ENCODE measurements around the gene CRB2. TPM values are rescaled to one million over a fixed set of nuclear protein-coding genes. Genes with fewer than 3 reads are reported as not detected.
"Not testable (repeated sequence)": the region's sequence is repeated elsewhere in the genome, so short reads cannot be mapped to it uniquely, and the experiment has no call there.

The CRB2 gene
- total RNA-seq, 1 donor from 2014 or later, result not detected

DNA sequence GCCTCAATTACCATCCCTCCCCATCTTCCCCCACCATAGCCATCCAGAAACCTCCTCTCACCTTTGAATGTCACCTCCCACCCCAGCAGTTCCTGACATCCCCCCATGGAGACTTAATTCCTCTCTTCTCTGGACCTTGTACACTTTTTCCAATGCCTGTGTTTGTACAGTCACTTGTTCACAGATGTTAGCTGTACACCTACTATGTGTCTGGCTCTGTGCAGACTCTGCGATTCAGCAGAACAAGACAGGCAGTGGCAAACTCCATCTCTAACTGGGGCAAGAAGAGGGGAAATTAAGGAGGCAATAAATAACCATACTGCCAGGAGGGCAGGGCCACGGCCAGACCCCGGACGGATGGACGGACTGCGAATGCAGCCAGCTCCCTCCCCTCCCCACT is 29.8 kb upstream of the CRB2 start:
- DNase-seq (no peak), ATAC-seq (ENCODE audit: poor library complexity) (no peak)
- intact Hi-C loops (cut with DNase I), result no loop called here

DNA sequence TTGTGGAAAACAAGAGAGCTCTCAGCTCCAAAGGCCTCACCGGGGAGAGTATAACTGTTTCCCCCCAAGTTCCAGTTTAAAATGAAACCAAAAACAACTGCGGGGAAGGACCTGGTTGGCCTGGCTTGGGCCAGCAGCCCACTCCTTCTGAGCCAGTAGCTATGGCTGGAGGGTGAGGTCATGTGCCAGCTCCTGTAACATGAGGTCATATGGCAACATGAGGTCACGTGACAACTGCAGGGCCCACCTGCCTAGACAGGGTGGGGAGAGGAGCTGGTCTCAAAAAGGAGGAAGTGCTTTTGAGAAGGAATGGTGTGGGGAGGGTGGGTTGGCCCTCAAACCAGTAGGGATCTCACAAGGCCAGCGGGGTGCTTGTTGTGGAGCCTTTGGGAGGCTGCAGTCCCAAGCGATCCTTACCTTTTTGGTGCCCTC is 29.3 kb upstream of the CRB2 start:
- DNase-seq, result no peak
- no peak for ATAC-seq (ENCODE audit: poor library complexity)

DNA sequence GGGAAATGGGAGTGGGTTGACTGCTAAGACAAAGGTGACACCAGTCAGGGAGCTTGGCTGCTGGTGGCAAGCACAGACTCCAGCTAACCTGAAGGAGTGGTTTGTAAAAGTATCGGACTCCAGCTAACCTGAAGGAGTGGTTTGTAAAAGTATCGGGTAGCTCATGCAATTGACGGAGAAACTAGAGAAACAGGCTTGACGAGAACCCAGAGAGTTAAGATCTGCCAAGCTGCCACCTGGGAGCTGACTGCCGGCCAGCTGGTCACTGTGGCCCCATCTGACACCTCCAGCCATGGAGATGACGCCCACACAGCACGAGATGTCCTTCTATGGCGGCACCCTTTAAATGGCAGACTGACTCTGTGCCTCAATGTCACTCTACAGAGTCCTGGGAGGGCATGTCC is 28.3 kb upstream of the CRB2 start:
- intact Hi-C loops (cut with DNase I), result no loop called here
- DNase-seq (no peak), ATAC-seq (ENCODE audit: poor library complexity) (no peak)

More for the DNA sequence above, 29.3 kb upstream of the CRB2 start:
- intact Hi-C loops (cut with DNase I), result no loop called here

DNA sequence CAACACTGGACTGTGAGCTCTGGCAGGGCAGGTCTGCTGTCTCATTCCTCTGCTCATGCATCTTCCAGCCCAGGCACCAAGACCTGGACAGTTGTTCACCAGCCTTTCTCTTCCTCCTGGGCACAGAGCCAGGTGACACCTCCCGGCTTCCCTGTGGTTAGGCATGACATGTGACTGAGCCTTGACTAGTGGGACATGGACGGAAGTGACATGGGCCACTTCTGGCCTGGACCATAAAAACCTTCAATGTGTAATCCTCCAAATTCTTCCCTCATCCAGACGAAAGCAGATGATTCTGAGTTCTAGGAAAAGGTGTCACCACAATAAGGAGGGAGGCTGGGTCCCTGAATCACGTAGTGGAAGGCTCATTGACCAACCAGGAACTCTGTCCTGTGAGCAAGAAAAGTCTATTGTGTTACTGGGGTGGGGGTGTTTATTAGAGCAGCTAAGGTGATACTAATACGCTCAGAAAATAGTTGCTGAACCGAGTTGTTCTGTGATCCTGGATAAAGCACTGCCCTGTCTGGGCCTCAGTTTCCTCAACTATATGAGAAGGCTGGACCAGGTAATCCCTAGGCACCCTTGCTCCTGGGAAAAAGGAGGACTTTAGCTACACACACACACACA is 26.6 kb upstream of the CRB2 start:
- ATAC-seq (ENCODE audit: poor library complexity), result no peak
- no peak for DNase-seq

DNA sequence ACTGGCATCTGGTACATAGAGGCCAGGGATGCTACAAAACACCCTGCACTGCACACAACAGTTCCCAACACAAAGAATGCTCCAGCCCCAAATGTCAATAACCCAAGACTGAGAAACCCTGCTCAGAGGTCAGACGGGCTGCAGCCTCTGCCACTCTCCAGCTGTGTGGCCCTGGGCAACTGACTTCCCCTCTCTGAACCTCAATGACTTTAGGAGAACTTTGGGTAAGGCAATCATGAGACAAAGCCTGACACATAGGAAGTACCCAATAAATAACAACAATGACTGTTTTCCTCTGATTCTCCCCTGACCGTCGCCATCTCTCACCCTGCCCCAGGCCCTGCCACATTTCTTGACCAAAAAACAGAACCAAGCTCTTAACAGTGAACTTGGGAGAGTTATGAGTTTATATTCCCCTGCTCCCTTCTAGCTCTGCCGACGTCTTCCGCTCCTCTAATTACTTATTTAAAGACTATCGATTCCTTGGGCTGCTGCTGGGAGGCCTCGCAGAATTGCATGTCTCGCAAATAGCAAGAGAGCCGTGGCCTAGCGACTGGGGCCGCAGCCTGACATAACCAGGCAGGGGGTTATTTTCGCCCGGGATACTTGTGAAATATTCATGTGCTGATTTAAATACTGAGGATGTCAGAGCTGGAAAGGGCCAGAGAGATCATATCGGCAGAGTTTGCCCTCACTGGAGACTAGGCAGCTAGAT is 24.5 kb upstream of the CRB2 start:
- no peak for ATAC-seq (ENCODE audit: poor library complexity)
- DNase-seq, result no peak
- intact Hi-C loops (cut with DNase I), result no loop called here

More for the DNA sequence above, 26.6 kb upstream of the CRB2 start:
- intact Hi-C loops (cut with DNase I), result no loop called here

DNA sequence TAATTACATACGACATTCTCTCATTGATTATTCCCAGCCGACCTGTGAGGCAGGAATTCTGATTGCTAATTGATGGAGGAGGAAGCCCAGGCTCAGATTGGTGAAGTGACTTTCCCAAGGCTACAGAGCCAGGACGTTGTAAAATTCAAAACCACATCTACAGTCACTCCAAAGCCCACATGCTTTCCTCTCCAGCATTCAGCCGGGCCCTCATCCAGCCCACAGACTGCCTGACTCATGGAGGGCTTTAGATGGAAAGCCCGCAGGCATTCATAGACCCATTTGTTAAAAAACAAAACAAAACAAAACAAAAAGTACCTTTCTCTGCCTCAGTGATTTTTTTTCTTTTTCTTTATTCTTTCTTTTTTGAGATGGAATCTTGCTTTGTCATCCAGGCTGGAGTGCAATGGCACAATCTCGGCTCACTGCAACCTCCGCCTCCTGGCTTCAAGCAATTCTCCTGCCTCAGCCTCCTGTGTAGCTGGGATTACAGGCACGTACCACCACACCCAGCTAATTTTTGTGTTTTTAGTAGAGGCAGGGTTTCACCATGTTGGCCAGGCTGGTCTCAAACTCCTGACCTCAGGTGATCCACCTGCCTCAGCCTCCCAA is 22.8 kb upstream of the CRB2 start:
- ATAC-seq (ENCODE audit: poor library complexity); intact Hi-C loops (cut with DNase I); DNase-seq: not testable (repeated sequence)

DNA sequence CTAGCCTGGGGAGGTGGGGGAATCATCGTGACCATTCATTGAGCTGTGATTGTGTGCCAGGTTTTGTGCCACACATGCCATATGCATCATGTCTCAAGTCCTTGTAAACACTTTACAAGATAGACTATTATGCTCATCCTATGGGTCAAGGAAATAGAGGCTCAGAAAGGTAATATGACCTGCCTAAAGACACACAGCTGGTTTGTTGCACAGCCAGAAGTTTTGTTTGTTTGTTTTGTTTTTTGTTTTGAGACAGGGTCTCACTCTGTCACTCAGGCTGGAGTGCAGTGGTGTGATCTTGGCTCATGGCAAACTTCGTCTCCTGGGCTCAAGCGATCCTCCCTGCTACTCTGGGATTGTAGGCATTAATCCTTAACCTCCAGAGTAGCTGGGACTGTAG is 21.4 kb upstream of the CRB2 start:
- no peak for ATAC-seq (ENCODE audit: poor library complexity)
- DNase-seq, result no peak
- intact Hi-C loops (cut with DNase I), result no loop called here

DNA sequence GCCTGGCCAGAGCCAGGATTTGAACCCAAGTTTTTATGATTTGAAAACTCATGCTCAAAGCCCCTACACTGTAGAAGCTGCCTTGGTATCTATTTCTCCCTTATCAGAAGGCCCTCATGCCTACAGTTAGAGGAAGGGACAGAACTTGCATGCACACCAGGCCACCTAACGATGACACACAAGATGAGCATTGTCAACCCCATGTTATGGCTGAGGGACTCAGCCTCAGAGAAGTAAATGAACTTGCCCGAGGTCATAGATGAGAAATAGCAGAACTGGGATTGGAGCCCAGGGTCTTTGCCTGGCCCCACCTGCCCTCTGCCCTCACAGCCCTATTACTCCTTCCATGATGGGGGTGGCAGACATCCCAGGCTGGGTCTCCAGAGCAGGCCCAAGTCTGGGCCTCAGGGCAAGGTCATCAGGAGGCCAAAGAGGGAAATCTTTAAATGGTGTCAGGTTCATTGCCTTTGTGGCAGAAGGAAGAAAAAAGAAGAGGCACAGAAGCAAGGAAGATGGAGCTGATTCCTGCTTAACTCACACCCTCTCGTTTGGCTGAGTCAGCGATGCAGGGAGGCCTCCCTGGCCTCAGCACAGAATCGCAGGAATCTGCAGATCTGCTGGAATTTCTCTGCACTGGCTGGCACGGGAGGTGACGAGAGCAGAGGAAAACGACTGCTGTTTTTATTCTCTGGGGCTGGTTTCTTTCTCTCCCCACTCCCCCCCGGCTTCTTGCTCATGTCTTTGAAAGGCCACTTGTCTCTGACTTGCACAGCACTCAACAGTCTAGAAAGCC is 20.6 kb upstream of the CRB2 start:
- intact Hi-C loops (cut with DNase I), result no loop called here
- no peak for ATAC-seq (ENCODE audit: poor library complexity)
- DNase-seq, result no peak

DNA sequence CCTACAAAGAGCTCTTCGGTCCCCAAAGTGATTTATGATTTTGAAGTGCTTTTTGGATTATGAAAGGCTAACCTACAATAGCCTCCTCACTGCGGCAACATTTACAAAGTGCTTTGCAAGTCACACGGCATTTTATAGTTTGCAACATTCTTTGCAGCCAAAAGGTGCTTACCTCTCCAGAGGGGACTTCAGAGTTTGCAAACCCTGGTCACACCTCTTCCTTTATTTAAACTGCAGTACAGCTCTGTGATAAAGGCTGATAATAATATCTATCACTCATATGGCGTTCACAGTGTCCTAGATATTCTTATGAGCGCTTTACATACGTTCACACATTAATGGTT is 20.0 kb upstream of the CRB2 start:
- intact Hi-C loops (cut with DNase I), result no loop called here
- no peak for ATAC-seq (ENCODE audit: poor library complexity)

DNA sequence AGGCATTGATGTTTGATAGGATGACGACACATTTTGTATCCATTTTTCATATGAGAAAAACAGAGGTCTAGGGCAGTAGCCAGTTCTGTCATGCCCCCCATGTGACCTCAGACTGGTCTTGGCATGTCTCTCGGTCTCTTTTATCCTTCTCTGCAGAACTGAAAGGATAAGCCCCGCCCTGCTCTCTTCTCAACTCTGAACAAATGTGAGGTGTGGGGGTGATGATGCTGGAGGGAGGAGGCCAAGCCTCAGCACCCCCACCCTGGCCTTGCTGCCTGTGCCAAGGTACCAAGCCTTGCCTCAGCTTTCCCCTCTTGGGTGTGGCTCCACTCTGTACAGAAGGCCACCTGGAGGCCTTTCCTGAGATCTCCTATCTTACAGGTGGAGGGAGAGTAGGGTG is 19.5 kb upstream of the CRB2 start:
- ATAC-seq (ENCODE audit: poor library complexity) (no peak), DNase-seq (no peak)
- intact Hi-C loops (cut with DNase I), result no loop called here

More for the DNA sequence above, 20.0 kb upstream of the CRB2 start:
- no peak for DNase-seq

DNA sequence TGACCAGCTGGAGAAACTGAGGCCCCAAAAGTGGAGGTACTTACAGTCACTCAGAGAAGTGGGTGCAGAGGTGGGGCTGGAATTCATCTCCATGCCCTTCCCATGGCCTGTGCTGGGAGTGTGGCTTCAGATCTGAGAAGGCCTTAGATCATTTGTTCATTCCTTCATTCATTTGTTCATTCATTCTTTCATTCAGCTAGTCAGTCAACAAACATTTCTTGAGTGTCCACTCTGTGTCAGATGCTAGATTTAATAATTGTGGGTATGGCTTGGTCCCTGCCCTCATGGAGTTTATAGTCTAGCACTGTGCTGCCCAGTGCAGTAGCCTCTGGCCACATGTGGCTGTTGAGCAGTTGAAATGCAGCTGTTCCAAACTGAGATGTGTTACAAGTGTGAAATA is 19.0 kb upstream of the CRB2 start:
- no peak for DNase-seq
- intact Hi-C loops (cut with DNase I), result no loop called here
- ATAC-seq (ENCODE audit: poor library complexity), result no peak

DNA sequence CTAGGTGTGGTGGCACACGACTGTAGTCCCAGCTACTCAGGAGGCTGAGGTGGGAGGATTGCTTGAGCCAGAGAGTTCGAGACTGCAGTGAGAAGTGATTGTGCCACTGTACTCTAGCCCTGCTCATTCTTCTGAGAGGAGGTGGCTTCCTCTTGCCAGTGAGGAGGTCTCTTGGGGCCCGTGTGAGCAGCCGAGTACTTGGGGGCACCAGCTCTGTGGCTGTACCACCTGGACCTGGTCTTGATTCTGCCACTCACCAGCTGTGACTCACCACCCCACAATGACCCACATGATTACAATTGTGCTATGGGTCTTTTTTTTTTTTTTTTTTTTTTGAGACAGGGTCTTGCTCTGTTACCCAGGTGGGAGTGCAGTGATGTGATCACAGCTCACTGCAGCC is 18.0 kb upstream of the CRB2 start:
- no peak for DNase-seq
- ATAC-seq (ENCODE audit: poor library complexity), result no peak
- intact Hi-C loops (cut with DNase I), result no loop called here

DNA sequence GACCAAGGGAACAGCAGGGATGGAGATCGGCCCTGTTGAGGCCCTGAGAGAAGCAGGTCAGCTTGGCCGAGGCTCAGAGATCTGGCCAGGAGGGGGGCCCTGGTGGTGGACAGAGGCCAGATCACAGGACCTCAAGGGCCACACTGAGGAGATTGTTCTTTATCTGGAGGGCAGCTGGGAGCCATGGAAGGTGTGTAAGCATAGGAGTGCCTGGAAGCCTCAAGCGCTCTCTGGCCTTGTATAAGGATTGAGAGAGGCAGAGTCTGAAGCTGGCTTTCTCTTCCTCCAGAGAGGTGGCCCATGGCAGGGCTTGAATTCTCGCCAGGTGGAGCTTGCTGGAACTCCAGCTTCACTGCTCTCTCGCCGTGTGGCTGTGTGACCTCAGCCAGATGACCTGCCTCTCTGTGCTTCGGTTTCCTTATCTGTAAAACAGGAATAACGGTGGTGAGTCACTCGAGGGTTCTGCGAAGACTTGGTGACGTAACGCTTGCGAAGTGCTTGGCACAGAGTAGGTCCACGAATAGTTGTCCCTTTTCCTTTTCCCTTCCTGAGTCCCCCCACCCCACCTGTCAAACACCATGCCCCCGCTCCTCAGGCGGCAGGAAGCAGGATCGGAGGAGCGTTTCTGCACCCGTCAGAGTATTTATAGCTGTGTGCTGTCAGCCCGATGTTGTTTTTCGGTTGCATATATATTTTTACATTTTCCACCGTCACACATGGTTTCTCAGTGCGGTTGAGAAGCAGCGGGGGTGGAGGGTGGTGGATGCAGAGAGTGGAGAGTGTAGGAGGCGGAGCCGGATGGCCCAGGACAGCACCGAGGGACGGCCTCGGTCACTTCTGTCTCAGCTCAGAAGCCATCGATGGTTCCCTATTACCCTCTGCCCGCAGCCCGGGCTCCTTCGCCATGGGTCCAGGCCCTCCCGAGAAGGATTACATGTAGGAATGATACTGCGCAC is 17.0 kb upstream of the CRB2 start:
- ATAC-seq (ENCODE audit: poor library complexity) (peak; percentile 78), DNase-seq (peak; percentile 58)
- intact Hi-C loops (cut with DNase I), result no loop called here

DNA sequence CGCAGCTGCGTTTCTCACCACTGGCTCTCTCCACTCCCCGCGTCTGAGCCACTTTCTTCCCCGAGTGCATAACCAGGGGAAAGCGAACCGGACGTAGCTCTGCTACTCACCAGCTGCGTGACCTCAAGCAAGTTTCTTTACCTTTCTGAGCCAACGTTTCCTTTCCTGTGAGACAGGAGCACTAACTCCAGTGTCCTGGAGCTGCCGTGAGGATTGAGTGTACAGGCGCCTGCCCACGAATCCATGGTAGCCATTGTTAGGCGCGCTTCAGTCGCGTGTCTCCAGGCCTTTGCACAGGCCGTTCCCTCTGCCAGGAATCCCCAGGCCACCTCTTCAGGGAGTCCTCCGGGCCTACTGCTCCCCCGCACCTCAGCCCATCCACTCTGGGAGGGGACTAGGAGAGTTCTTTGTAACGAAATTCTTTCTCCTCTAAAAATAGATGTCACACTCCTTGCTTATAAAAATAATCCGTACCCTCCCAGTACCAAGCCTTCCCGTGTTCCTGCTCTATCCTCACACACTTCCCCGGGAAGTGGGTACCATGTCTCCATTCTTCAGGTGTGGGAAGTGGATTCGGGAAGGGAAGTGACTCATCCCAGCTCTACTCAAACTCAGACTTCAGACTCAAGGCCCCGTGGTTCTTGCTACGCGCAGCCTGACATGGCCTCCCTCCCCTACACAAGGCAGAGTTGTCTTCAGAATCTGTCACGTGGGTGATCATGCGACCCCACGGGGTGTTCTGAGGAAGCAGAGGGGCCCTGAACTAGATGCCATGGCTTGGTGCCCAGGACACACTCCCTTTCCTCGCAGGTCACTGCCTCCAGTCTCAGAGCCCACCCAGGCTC is 16.1 kb upstream of the CRB2 start:
- DNase-seq, result no peak
- intact Hi-C loops (cut with DNase I), result no loop called here
- peak; percentile 73 for ATAC-seq (ENCODE audit: poor library complexity)

DNA sequence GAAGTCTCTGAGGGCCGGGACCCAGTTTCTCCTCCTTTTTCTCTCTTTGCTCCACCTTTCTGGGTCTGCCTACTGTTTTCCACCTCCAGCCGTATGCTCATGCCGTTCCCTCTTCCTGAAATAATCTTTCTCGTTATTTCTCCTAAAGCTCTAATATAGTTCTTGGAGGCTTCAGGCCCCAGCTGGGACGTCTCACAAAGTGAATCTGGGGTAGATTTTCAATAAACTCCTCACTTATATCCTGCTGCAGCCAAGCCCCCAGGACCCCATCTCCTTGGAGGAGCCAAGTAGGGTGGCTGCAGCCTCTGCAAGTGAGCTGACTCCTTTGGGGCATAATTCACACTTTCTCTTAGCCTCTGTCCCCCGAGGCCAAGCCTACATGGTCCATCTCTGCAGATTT is 14.2 kb upstream of the CRB2 start:
- ATAC-seq (ENCODE audit: poor library complexity) (no peak), DNase-seq (no peak)
- intact Hi-C loops (cut with DNase I), result no loop called here

DNA sequence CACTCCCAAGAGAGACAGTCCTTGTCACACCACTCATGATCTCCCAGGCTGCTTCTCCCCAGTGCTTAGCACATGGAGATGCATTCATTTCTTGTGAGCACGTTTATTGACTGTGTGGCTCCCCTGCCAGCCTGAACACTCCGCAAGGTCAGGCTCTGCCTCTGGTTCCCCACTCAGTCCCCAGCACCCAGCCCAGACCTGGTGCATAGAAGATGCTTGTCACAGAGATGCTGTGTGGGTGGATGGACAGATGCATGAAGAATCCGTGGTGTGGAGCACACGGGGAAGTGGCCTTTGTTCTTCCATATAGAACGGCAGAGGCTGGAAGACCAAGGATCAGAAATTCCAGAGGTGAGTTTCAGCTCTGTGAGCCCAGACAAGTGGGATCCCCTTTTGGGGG is 13.8 kb upstream of the CRB2 start:
- ATAC-seq (ENCODE audit: poor library complexity), result no peak
- intact Hi-C loops (cut with DNase I), result no loop called here
- DNase-seq, result no peak

DNA sequence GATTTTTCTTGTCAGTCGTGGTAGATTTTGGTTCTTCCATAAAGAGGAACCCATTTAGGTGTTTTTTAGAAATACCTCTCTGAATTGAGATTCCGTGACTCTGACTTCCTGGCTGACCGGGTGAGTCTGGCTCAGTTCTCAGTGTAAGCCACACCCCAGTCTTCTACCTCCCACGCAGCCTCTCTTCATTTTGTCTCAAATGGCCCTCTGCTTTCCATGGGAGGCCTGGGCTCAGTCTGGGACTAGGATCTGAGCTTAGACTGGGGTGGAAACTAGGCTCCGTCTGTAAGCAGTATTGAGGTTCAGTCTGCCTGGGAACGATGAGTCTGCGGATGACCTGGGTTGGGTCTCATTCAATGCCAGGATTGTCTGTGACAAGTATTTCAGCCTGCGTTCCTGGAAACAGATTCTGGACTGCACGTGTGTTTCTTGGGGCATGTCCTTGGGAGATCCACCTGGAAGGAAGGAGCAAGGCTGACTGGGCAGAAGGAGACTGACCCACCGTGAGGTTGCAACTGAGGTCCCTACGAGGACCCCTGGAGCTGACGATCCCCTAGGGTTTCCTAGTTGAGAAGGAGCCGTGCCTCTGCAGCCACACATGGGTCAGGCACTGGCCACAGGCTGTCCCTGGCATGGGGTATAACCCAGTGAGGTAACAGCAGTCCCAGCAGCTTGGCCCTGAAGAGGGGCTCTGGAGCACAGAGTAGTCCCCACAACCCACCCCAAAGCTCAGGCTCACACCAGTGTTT is 12.4 kb upstream of the CRB2 start:
- ATAC-seq (ENCODE audit: poor library complexity) (no peak), DNase-seq (no peak)
- intact Hi-C loops (cut with DNase I), result no loop called here
